HG02981 (cell line): ENCODE data around the gene ESPNL.
"Not testable (repeated sequence)": the region's sequence is repeated elsewhere in the genome, so short reads cannot be mapped to it uniquely, and the experiment has no call there.

ENCODE experiments used
- ATAC-seq: cut with Tn5 transposase; IDR thresholded peaks from one replicate; pipeline ENCODE4 v1.9.1; 2021; ENCODE audit warnings: mild to moderate bottlenecking, moderate library complexity; ENCODE audit not compliant: unreplicated experiment

The ESPNL gene

DNA sequence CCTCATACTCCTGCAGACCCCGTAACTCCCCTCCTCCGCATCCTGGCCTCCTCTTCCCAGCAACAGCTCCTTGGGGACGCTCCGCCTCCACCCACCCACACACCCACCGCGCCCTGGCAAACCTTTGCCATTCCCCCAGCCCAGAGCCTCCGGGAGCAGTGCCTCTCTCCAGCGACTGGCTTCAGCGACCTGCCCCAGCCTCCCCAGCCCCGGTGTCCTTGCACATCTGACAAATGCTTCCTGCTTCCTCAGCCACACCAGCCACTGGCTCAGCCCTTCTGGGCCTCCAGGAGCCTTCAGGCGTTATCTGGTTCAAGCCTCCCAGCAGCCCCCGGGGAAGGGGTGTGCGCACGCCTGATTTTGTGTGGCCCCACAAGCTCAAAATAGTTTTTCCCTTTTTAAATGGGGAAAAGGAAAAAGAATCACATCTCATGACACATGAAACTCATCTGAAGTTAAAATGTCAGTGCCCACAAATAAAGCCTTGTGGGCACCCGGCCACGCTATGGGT, 14.2 kb downstream of the ESPNL start:
- ATAC-seq, result no peak

DNA sequence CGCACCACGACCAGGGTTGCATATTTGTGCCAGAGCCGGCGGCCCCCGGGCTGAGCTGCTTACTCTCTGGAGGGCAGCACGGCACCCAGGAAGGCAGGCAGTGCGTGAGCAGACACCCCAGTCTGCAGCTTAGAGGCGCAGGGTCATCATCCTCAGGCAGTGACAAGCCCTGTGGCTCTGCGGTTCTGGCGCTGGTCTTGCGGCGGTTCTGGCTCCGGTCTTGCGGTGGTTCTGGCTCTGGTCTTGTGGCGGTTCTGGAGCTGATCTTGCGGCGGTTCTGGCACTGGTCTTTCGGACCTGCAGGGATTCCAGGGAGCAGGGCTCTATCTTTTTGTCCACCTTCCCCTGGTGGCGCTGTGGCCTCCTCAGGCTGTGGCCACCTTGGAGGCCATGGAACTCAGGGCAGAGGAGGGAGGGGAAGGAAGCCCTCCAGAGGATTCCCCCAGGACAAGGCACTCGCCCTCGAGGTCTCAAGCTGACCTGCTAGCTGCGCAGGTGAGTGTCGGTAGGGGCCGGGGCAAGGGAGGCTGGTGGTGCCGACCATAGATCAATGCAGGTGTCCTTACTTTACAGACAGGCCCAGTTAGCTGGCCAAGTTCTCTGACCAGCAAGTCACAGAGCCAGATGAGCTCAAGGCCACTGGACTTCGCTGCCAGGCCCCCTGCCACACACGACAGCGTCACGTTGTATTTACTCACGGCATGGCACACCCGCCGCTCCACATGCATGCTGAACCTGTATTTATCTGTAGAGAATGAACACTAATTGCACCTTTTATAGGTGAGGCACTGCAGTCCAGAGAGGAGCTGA, 14.9 kb downstream of the ESPNL start:
- ATAC-seq, result no peak

DNA sequence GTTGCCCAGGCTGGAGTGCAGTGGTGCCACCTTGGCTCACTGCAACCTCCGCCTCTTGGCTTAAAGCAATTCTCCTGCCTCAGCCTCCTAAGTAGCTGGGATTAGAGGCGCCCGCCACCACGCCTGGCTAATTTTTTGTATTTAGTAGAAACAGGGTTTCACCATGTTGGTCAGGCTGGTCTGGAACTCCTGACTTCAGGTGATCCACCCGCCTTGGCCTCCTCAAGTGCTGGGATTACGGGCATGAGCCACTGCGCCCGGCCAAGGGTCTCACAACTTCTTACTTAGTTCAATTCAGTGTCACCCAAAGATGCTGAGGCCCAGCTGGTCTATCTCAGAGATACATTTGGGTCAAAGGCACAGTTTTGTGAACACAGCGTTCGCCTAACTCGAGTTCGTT, 15.6 kb downstream of the ESPNL start:
- not testable (repeated sequence) for ATAC-seq

DNA sequence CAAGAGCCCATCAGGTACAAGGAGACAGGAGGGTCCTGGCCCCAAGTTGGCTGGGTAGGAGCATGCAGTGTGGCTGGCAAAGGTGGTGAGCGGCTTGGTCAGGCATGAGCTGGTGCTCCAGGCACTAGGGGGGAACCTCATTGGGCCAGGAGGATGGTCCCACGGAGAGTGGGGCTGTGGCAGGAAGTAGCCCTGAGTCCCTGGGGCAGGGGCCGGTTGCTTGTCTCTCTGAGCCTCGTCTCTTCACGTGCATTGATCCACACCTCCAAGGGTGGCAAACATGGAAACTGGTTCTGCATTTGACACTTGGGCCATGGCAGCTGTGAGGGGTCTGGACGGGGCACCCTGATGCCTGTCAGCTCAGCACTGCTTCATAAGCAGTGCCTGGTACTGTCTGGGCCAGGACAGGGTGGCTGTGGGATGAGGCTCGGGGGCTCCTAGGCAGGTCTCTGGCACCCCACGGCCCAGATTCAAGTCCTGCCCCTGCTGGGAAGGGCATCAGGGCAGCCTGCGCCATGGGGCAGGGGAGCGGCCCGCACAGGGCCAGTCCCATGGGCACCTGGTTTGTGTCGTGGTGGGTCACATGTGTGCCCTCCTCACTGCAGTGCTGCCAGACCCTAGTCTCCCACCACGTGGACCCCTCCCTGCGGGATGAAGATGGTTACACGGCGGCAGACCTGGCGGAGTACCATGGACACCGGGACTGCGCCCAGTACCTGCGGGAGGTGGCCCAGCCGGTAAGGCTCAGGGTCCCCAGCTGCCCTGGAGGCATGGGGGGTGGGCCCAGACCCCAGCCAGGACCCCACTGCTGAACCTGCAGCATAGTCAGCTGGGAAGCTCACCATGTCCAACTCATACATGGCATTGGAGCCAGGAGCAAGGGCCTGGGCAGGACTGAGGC, 16.4 kb downstream of the ESPNL start:
- no peak for ATAC-seq

DNA sequence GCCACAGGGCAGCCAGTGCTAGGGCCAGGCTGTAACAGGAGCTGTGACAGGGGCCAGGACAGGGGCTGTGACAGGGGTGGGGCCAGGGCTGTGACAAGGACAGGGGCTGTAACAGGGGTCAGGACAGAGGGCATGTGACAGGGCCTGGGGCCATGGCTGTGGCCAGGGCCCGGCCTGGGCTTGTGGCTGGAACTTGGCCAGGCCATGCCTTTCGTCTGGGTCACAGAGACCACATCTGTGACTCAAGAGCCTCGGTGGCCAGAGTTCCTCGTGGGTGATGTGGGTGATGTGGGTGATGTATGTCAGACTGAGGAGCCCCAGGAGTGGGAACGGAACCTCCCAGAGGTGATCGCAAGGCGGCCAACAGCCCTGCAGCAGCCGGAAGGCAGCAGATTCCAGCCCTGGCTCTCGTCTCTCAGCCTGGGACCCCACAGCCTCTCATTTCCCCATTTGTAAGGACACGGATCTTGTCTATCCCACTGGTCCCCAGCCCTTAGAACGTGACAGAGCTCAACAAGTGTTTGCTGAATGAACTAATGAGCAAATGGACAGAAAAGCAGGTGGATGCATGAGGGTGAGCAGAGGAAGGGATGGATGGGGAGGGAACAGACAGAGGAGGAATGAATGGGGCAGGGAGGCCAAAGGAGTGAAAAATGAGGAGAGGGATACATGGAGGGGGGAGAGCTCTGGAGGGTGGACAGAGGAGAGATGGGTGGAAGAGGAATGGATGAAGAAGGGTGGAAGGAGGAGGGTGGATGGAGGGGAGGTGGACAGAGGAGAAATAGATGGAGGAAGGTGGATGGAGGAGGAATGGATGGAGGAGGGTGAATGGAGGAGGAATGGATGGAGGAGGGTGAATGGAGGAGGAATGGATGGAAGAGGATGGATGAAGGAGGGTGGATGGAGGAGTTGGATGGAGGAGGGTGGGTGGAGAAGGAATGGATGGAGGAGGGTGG, 17.3 kb downstream of the ESPNL start:
- ATAC-seq, result no peak

DNA sequence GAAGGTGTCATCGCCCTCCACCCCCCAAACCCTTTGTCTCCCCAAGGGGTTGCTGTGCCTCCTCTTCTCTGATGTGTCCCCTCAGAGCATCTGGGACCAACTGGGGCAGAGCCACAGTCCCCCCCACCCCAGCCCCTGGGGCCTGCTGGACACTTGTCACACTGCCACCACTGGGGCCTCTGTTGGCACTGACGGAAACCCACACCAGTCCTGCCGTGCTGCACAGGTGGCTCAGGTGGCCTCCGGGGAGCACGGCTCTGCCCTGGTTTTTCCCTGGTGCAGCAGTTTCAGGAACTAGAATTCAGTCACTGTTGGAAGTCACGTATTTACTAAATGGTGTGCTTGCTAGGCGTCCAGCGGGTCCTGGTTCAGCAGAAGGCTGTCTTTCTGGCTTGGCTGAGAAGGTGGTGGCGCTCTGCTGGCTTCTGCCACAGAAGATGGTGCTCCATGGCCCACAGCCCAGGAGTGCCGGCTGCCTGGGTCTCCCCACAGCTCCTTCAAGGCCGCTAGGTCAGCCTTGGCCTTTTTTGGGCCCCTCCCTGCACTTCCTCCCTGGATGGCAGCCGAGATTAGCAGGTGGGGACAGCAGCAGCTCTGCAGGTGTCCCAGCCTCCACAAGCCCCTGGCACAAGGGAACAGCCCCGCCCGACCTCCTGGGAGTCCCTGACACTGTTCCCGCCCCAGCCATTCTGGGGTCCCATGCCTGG, 19.8 kb downstream of the ESPNL start:
- ATAC-seq, result no peak

DNA sequence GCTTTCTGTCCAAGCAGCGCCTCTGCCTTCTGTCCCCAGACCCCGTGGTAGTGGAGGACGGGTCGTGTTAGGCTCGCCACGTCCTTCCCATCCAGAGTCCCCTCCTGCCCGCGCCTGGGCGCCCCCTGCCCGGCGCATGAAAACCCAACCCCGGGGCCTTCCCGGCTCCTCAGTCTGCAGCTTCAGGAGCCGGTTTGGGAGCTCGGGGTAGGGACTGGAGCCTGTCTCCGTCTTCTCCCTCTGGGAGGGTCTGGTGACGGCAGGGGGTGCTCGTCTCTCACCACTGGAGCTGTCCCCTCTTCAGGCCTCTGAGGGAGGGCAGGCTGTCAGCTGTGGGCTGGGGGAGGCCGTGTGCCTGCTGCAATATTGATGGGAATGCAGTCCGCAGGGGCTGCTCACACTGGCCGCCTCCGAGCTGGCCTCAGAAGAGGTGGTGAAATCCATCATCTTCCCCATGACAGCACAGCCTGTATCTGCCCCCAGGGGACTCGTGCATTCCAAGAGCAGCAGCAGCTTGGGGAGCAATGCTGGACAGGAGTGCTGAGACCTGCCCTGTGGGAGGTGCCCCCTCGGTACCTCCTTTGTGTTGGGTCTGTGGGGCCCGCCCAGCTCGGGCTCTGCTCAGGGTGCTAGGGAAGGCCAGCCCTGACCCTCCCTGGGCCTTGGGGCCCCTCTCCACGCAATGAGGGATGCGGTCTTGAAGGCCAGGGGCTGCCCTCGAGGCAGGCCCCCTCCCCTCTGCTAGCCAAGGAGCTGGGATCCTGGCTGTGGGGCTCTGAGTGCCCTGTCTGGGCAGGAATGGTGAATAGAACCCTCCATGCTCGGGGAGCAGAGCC, 20.5 kb downstream of the ESPNL start:
- ATAC-seq, result no peak

DNA sequence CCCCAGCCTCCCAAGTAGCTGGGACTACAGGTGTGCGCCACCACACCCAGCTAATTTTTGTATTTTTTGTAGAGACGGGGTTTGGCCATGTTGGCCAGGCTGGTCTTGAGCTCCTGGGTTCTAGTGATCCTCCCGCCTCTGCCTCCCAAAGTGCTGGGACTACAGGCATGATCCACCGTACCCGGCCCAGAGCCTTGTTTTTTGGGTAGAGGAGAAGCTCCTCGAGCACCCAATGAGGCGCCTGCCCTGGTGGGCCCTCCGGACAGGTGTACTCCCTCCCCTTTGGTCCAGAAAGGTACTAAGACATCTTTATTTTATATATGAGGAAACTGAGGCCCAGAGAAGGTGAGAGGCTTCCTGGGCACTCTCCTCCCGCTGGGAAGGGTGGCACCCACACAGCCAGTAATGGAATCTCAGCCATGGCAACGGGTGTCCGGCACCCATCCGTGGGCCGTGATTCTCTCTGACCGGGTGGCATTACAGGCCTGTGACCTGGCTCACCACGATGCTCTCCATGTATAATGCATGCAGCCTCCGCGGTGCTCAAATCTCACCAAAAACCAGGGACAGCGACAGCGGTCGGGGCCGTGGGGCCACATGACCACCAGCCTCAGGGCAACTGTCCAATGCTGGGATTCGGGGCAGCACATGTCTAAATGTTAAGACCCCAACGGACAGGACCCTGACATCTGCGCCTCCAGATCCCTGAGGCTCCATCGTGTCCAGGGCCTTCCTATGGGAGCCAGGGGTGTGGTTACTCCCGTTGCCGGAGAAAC, 21.6 kb downstream of the ESPNL start:
- no peak for ATAC-seq

DNA sequence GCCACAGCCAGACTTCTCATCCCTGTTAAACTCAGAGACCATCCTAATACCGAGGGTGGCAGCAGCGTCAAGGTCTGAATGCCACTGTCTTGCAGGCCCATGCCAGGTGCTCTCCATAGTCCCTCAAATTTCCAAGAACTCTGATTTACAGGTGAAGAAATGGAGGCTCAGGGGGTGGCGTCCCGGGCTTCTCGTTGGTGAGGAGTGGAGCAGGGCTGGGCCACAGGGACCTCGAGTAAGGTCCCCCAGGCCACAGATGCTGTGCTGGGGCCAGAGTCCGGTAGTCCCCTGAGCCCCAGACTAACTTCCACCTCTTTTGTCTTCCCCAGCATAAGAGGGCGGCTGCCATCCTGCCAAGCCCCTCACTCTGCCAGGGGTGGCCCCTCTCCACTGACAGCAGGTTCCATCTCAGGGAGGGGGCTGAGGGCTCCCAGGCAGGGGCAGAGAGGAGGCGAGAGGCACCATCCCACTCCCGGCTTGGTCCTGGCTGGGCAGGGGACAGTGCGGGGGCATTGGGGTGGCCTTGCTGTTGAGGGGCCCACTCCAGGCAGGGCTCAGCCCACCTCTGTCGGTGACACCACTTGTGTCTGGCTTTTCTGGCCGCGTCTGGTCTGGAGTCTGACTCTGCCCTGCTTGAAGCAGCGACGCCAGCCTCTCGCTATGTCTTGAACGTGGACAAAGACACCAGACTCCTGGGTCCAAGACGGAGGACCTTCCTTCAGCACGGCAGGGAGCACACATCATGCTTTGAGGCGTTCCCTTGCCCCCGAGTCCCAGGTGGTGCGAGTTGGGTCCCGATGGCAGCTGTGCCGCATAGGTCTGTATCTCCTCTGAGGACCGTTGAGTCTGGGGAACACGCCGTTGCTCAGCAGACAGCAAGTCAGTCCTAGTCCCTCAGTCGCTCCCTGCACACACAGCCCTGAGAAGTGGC, 22.4 kb downstream of the ESPNL start:
- ATAC-seq, result no peak

DNA sequence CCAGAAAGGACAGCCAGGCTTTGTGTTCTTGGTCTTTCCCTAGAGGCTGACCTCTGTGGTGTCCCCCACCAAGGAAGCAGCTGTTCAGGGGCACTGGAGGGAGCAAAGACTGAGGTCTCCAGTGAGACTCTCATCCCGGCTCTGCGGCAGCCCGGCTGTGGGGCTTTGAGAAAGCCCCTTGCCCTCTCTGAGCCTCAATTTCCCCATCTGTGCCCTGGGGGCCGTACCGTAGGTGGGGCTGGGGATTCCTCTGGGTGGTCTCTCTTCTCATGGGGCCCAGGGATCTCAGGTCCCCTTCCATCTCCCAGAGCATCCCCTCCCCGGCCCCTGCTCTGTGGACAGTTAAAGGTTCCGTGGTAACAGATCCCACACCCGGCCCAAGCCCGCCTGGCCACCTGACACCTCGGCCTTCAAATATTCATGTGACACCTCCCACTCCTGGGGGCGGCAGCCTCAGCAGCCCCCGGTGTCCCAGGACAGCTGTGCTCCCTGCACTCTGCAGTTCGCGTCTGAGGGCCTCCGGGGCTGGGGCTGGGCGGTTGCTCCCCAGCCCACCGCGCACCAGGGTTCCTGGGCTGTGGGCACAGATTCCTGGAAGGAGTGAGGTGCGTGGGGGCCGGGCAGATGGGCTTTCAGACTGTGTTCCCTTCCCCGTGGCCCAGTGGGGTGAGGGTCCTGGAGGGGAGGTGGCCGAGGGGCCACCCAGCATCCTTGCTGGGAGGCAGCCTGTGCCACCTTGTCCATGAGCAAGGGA, 23.3 kb downstream of the ESPNL start:
- ATAC-seq, result no peak

DNA sequence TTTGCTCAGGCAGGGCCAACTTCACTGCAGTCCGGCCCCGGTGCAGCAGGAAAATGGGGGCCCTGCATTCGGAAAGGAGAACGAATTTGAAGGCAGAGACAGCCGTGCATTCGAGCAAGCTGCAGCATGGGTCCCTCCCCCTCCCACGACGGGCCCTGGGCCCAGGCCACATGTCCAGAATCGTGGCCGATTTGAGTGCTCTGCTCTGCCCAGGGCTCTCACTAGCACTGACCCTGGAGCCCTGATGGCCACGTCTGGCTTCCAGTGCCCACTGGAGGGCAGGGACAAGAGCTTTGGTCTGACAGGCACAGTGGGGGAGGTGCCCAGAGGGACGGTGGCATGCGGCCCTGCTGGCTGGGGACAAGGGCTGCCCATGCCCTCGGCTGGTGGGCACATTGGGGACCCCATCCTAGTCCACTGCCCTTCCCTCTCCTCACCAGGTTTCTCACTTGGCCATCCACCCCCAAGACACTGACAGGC, 23.9 kb downstream of the ESPNL start:
- ATAC-seq, result no peak

DNA sequence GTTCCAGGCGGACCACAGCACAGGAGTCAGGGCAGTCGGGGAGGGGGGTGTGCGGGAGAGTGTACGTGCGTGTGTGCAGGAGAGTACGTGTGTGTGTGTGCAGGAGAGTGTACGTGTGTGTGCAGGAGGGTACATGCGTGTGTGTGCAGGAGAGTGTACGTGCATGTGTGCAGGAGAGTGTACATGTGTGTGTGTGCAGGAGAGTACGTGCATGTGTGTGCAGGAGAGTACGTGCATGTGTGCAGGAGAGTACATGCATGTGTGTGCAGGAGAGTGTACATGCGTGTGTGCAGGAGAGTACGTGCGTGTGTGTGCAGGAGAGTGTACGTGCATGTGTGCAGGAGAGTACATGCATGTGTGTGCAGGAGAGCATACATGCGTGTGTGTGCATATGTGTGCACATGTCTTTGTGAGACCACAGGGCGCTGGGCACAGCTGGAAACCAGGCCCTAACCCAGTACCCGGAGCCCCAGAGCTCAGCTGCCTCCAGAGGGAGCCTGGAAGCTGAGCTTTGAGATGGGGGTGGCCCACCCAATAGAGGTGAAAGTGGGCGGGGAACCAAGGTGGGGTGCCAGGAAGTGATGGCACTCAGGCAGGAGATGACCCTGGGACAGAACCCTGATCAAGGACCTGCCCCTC, 24.5 kb downstream of the ESPNL start:
- no peak for ATAC-seq

DNA sequence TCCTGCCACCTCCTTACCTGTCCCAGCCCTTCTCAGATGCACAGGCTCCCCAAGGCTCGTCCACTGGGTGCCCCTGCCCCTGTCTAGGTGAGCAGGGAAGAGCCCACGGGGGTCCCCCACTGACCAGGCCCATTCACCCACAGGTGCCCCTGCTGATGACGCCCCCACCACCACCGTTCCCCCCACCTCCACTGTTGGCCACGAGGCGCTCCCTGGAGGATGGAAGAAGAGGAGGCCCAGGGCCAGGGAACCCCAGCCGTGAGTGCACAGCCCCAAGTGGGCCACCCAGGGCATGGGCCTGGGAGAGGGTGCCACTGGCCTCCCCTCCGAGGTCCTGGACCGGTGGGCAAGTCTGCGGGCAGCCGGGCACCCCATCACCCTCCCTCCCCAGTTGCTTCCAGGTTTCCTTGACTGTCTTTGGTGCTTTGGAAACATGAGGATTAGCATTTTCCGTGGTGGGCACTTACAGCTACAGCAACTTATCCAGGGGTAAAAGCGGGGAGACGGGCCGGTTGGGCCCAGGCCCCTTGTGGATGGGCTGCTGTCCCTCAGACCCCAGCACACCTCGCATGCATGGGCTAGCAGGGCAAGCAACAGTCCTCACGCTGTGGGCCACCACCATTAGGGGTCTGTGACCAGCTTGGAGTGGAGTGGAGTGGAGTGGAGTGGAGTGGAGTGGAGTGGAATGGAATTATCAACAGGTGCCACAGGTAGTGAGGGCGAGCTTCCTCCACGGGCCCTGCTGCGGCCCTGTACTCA, 25.2 kb downstream of the ESPNL start:
- ATAC-seq, result no peak

DNA sequence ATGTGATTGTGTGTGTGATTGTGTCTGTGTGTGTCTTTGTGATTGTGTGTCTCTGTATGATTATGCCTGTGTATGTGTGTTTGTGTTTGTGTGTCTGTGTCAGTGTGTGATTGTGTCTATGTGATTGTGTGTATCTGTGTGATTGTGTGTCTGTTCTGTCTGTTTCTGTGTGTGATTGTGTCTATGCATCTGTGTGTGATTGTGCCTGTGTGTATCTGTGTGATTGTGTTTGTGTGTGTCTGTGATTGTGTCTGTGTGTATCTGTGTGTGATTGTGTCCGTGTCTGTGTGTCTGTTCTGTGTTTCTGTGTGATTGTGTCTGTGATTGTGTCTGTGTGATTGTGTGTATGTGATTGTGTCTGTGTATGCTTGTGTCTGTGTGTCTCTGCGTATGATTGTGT, 26.2 kb downstream of the ESPNL start:
- ATAC-seq, result no peak

DNA sequence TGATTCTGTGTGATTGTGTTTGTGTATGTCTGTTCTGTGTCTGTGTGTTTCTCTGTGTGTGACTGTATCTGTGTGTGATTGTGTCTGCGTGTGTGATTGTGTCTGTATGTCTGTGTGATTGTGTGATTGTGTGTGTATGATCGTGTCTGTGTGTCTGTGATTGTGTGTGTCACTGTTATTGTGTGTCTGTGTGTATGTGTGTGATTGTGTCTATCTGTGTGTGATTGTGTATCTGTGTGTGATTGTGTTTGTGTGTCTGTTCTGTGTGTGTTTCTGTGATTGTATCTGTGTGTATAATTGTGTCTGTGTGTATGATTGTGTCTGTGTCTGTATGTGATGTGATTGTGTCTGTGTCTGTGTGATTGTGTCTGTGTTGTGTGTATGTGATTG, 26.6 kb downstream of the ESPNL start:
- no peak for ATAC-seq
